GM23248 (cell line): ENCODE measurements around the gene LRP3. TPM values are rescaled to one million over a fixed set of nuclear protein-coding genes. Genes with fewer than 3 reads are reported as not detected.

ENCODE experiments used
- DNase-seq: peaks from one replicate; pipeline ENCODE4 v3.0.0-alpha.2; 2015
- H2AFZ ChIP-seq: fragments of 200-600 bp; sonication (generic); 2 replicates; pipeline ENCODE4 v1.6.1; 2016; ENCODE audit warnings: antibody characterized with exemption
- H3F3A ChIP-seq: fragments of 200-600 bp; sonication (generic); 2 replicates; pipeline ENCODE4 v1.6.1; 2016; ENCODE audit warnings: mild to moderate bottlenecking, antibody characterized with exemption, mixed run types; ENCODE audit not compliant: insufficient read depth
- H3K27ac ChIP-seq: fragments of 200-600 bp; sonication (generic); 2 replicates; pipeline ENCODE4 v1.5.1; 2016; ENCODE audit warnings: mild to moderate bottlenecking
- H3K27me3 ChIP-seq: fragments of 200-600 bp; sonication (generic); replicated peaks from 2 replicates; pipeline ENCODE4 v1.6.1; 2016; ENCODE audit warnings: mild to moderate bottlenecking; ENCODE audit not compliant: insufficient read depth
- H3K36me3 ChIP-seq: fragments of 200-600 bp; sonication (generic); 2 replicates; pipeline ENCODE4 v1.6.1; 2016; ENCODE audit warnings: low read depth, mild to moderate bottlenecking
- H3K4me1 ChIP-seq: fragments of 200-600 bp; sonication (generic); 2 replicates; pipeline ENCODE4 v1.6.1; 2016; ENCODE audit warnings: mild to moderate bottlenecking; ENCODE audit not compliant: insufficient read depth
- H3K4me2 ChIP-seq: fragments of 200-600 bp; sonication (generic); one replicate; pipeline ENCODE4 v1.6.1; 2016; ENCODE audit warnings: mild to moderate bottlenecking; ENCODE audit not compliant: unreplicated experiment
- H3K4me3 ChIP-seq: fragments of 200-600 bp; sonication (generic); 2 replicates; pipeline ENCODE4 v1.5.1; 2016; ENCODE audit warnings: mild to moderate bottlenecking
- H3K79me2 ChIP-seq: fragments of 200-600 bp; sonication (generic); 2 replicates; pipeline ENCODE4 v1.6.1; 2016; ENCODE audit warnings: mild to moderate bottlenecking; ENCODE audit not compliant: insufficient read depth
- H3K9ac ChIP-seq: fragments of 200-600 bp; sonication (generic); 2 replicates; pipeline ENCODE4 v1.6.1; 2016; ENCODE audit warnings: mild to moderate bottlenecking
- H3K9me2 ChIP-seq: fragments of 200-600 bp; sonication (generic); 2 replicates; pipeline ENCODE4 v1.6.1; 2016; ENCODE audit warnings: mixed run types, mild to moderate bottlenecking, moderate library complexity; ENCODE audit not compliant: insufficient read depth
- H3K9me3 ChIP-seq: fragments of 200-600 bp; sonication (generic); one replicate; pipeline ENCODE4 v1.6.1; 2017; ENCODE audit warnings: low read depth
- H4K20me1 ChIP-seq: fragments of 200-600 bp; sonication (generic); 2 replicates; pipeline ENCODE4 v1.6.0; 2016; ENCODE audit not compliant: insufficient read depth
- EZH2 ChIP-seq: fragments of 200-600 bp; sonication (generic); IDR thresholded peaks from 2 replicates; pipeline ENCODE4 v1.6.1; 2018; ENCODE audit warnings: antibody characterized with exemption, mild to moderate bottlenecking; ENCODE audit not compliant: insufficient read depth, poor library complexity, severe bottlenecking
- EZH2phosphoT487 ChIP-seq: fragments of 200-600 bp; sonication (generic); IDR thresholded peaks from 2 replicates; pipeline ENCODE4 v1.6.1; 2018; ENCODE audit warnings: antibody characterized with exemption, moderate library complexity, mild to moderate bottlenecking, low read depth; ENCODE audit not compliant: insufficient read depth
- WGBS, 2 experiments: methylation state at CpG; one replicate each; pipeline ENCODE4 v1.1.6; 2015 to 2017; ENCODE audit warnings: low lambda C conversion rate in 2 of 2, low coverage in 1 of 2; ENCODE audit errors: missing lambda C conversion rate in 2 of 2; 5-methylcytosine and 5-hydroxymethylcytosine counted together
- in situ Hi-C: fragments of 300-500 bp; cut with MboI; formaldehyde crosslinking; loops from 2 replicates; pipeline ENCODE4 v1.15.0; 2020
- polyA plus RNA-seq: library from polyadenylated mRNA; unstranded; fragments of >200 nt; fragmentation: Nextera tagmentation; extraction: Ambion mirVana; gene quantifications from 2 replicates; pipeline ENCODE4 v1.2.1, GENCODE V29; 2016
- total RNA-seq: library from RNA; depleted of rRNA; stranded (reverse); fragments of >200 nt; shearing (Covaris generic); gene quantifications from 2 replicates; pipeline ENCODE4 v1.2.3, GENCODE V29; 2014

The LRP3 gene
- total and polyA plus RNA-seq, 2 experiments from 2014 or later = 2.9 to 58.3 TPM

DNA sequence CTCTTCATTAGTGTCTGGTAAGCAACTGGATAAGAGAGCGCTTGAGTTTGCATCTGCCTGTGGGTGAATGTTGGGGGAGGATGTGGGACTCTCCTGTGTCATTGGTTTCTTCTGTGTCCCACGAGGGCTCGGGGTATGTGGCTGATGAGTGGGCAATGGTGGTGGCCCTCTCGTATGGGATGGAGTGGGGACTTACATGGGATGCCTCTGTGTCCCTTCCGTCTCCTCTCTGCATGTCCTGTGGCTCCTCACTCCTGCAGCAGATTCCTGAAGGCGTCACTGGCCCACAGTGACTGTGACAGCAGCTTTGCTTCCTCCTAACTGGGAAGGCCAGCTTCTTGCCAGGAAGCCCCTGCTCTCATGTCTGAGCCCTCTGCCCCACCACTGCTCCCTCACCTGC is 2.6 kb upstream of the LRP3 start:
- no peaks in the 10 kb centered on the region for H3K79me2 ChIP-seq
- H3K27me3 ChIP-seq = no peaks in the 10 kb centered on the region; the same call in 1 of the 2 replicates
- no peaks in the 10 kb centered on the region for H4K20me1 ChIP-seq
- no peaks in the 10 kb centered on the region for H3K9me3 ChIP-seq
- no peak overlapping the region for H2AFZ ChIP-seq
- TF ChIP-seq EZH2phosphoT487 (no peak), EZH2 (no peak)
- peaks cover 4% of the 10 kb centered on the region; the same call in 1 of the 2 replicates for H3K4me1 ChIP-seq
- 68 to 72% methylated on average over 6 of the region's 6 CpGs for WGBS, 2 experiments
- no peak overlapping the region for H3K4me3 ChIP-seq
- H3F3A ChIP-seq = no peaks in the 10 kb centered on the region; the same call in 1 of the 2 replicates
- no peak for DNase-seq
- no peak overlapping the region for H3K9ac ChIP-seq
- H3K9me2 ChIP-seq = no peaks in the 10 kb centered on the region
- in situ Hi-C loops = no loop called here
- no peak overlapping the region for H3K4me2 ChIP-seq
- no peak overlapping the region for H3K27ac ChIP-seq
- no peaks in the 10 kb centered on the region for H3K36me3 ChIP-seq

DNA sequence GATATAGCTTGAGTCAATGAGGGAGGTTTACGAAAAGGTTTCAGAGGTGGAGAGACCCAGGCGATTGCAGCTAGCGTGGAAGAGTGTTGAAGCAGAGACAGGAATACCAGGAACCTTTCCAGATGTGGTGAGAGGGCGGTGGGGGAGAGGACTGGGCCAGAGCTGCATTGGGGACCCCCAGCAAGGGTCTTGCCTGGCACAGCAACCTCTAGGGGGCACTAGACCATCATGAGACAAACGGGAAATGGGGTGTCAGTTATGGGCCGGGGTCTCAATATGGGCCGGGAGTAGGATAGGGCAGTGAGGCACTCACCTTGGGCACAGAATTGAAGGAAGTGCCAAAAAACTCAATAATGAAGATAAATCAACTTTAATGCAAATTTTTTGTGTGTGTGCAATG is 2.1 kb upstream of the LRP3 start:
- H3K9me2 ChIP-seq = no peaks in the 10 kb centered on the region
- H3K36me3 ChIP-seq = no peaks in the 10 kb centered on the region
- no peak overlapping the region for H3K4me2 ChIP-seq
- H3K4me1 ChIP-seq = peaks cover 4% of the 10 kb centered on the region; the same call in 1 of the 2 replicates
- no peak overlapping the region for H3K27ac ChIP-seq
- no peak overlapping the region for H3K9ac ChIP-seq
- H3K79me2 ChIP-seq = no peaks in the 10 kb centered on the region
- no peak for DNase-seq
- TF ChIP-seq EZH2phosphoT487 = no peak
- no peak for TF ChIP-seq EZH2
- H3F3A ChIP-seq = no peaks in the 10 kb centered on the region; the same call in 1 of the 2 replicates
- H3K27me3 ChIP-seq = no peaks in the 10 kb centered on the region; the same call in 1 of the 2 replicates
- no peaks in the 10 kb centered on the region for H4K20me1 ChIP-seq
- no peak overlapping the region for H2AFZ ChIP-seq
- no peaks in the 10 kb centered on the region for H3K9me3 ChIP-seq
- H3K4me3 ChIP-seq = no peak overlapping the region
- 69 to 70% methylated on average over 7 of the region's 7 CpGs for WGBS, 2 experiments
- in situ Hi-C loops = no loop called here

DNA sequence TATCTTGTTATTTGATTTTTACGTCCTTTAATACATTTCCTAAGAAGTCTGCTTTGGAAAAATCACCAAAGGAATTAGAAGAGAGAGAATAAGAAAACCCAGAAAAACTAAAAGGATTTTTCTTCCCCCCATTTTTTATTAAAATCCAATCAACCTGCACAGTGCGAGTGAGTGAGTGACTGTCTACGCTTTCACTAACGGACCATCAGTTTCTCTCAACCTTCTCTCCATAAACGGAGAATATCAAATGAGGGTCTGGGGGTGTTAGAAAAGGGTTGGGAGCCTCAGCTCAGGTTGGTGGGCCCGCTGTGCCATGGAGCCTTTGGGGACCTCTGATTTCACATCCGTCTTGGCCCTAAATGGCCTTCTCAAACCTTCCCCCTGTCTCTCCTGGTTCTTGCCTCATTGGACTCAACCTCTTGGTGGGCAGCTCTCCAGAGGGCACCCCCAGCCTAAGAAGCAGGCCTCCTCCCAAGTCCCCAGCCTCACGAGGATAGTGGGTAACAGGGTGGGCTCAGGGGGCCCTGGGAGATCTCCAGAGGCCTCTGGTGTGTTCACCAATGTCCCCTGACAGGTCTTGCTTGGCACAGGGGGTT is 763 bp upstream of the LRP3 start:
- Histone ChIP-seq H3K36me3 (no peaks in the 10 kb centered on the region), H3K4me3 (peak overlapping the region; percentile 49; the same call in 1 of the 2 replicates), H3K9ac (no peak overlapping the region), H3K27ac (no peak overlapping the region), H3K4me1 (peaks cover 4% of the 10 kb centered on the region; the same call in 1 of the 2 replicates), H3K79me2 (no peaks in the 10 kb centered on the region), H3K4me2 (no peak overlapping the region), H4K20me1 (no peaks in the 10 kb centered on the region), H3K27me3 (no peaks in the 10 kb centered on the region; the same call in 1 of the 2 replicates), H2AFZ (peak overlapping the region; percentile 41; the same call in 1 of the 2 replicates), H3F3A (no peaks in the 10 kb centered on the region; the same call in 1 of the 2 replicates), H3K9me3 (no peaks in the 10 kb centered on the region), H3K9me2 (no peaks in the 10 kb centered on the region)
- in situ Hi-C loops = no loop called here
- no peak for TF ChIP-seq EZH2phosphoT487
- TF ChIP-seq EZH2 = no peak
- DNase-seq = no peak
- 77 to 83% methylated on average over 8 of the region's 8 CpGs for WGBS, 2 experiments

- in situ Hi-C loops = no loop called here
- Histone ChIP-seq H3F3A (no peaks in the 10 kb centered on the region; the same call in 1 of the 2 replicates), H3K9ac (peak overlapping the region; percentile 73), H3K27ac (no peak overlapping the region), H3K9me3 (no peaks in the 10 kb centered on the region), H3K4me3 (peak overlapping the region; percentile 78), H3K9me2 (no peaks in the 10 kb centered on the region), H3K4me1 (peaks cover 4% of the 10 kb centered on the region; the same call in 1 of the 2 replicates), H4K20me1 (no peaks in the 10 kb centered on the region), H3K27me3 (no peaks in the 10 kb centered on the region; the same call in 1 of the 2 replicates), H3K79me2 (no peaks in the 10 kb centered on the region), H3K36me3 (no peaks in the 10 kb centered on the region), H2AFZ (peak overlapping the region; percentile 77), H3K4me2 (peak overlapping the region; percentile 86)
- TF ChIP-seq EZH2phosphoT487 = no peak
- no peak for TF ChIP-seq EZH2
- 0 to 2% methylated on average over 32 to 36 of the region's 57 CpGs for WGBS, 2 experiments
- peak; percentile 55 for DNase-seq
These were observed 379 bp downstream of the LRP3 start for GRCh38 chr19:33194532-33194885.
